GM10266 (cell line): ENCODE results near the gene TMEM108.

ENCODE experiments used
- DNase-seq: peaks from one replicate; pipeline ENCODE4 v3.0.0; 2012; ENCODE audit errors: extremely low spot score
- CTCF ChIP-seq: IDR thresholded peaks from 2 replicates; pipeline ENCODE4 v1.5.1; 2012; ENCODE audit warnings: mild to moderate bottlenecking, low read depth; ENCODE audit not compliant: control insufficient read depth, insufficient read depth; ENCODE audit errors: missing control alignments

Gene TMEM108

GRCh38 chr3:133162265-133162664 is 124.1 kb downstream of the TMEM108 start:
- no peak for DNase-seq
- TF ChIP-seq CTCF = no peak

GRCh38 chr3:133162670-133163305 is 124.6 kb downstream of the TMEM108 start:
- no peak for DNase-seq

GRCh38 chr3:133167340-133168024 is 129.3 kb downstream of the TMEM108 start:
- no peak for TF ChIP-seq CTCF
- DNase-seq = no peak

More at GRCh38 chr3:133162670-133163305, 124.6 kb downstream of the TMEM108 start:
- no peak for TF ChIP-seq CTCF

- no peak for DNase-seq
- TF ChIP-seq CTCF = no peak
These were observed 129.8 kb downstream of the TMEM108 start for GRCh38 chr3:133168025-133168401.

GRCh38 chr3:133169331-133170068 is 131.3 kb downstream of the TMEM108 start:
- DNase-seq = no peak
- no peak for TF ChIP-seq CTCF

GRCh38 chr3:133171831-133172230 is 133.6 kb downstream of the TMEM108 start:
- no peak for TF ChIP-seq CTCF
- DNase-seq = no peak
